IMR-90 (cell line): Measurements from ENCODE around the gene TRIM25. TPM values are rescaled to one million over a fixed set of nuclear protein-coding genes. Genes with fewer than 3 reads are reported as not detected.

ENCODE experiments used
- ATAC-seq: fragments of 200-7000 bp; cut with Tn5 transposase; 2 replicates; pipeline ENCODE4 v1.9.1; 2020; ENCODE audit warnings: low read depth, mild to moderate bottlenecking, moderate library complexity
- BruUV-seq: library from RNA; stranded (reverse); fragments of 400-500 nt; replicated peaks from 2 replicates; lab custom pipeline; 2021; lab: Mats Ljungman, UMichigan
- CTCF ChIA-PET: fragments of 300-600 bp; formaldehyde crosslinking; extraction: SDS; loops from one replicate; lab custom pipeline; 2021; ENCODE audit warnings: antibody characterized with exemption; lab: Yijun Ruan, JAX
- POLR2A ChIA-PET: fragments of 300-600 bp; sonication (Branson Sonifier 250); formaldehyde crosslinking; loops from one replicate; lab custom pipeline; 2022; ENCODE audit warnings: antibody characterized with exemption; ENCODE audit not compliant: unreplicated experiment; lab: Charles Lee
- DNase-seq: peaks from one replicate; pipeline ENCODE4 v3.0.0; 2013
- H2AFZ ChIP-seq: replicated peaks from 2 replicates; pipeline ENCODE3; 2013; ENCODE audit warnings: low read length, mild to moderate bottlenecking; ENCODE audit not compliant: poor library complexity
- H2AK5ac ChIP-seq: 2 replicates; pipeline ENCODE4 v1.6.1; 2013; ENCODE audit warnings: low read depth, low read length, inconsistent platforms
- H2AK9ac ChIP-seq: replicated peaks from 2 replicates; pipeline ENCODE3; 2013; ENCODE audit warnings: mild to moderate bottlenecking, low read depth, low read length, moderate library complexity; ENCODE audit not compliant: poor library complexity
- H2BK120ac ChIP-seq: 2 replicates; pipeline ENCODE4 v1.6.1; 2013; ENCODE audit warnings: low read depth, low read length, inconsistent platforms
- H2BK15ac ChIP-seq: 3 replicates; pipeline ENCODE4 v1.6.1; 2013; ENCODE audit warnings: low read depth, low read length, inconsistent platforms
- H2BK20ac ChIP-seq: 2 replicates; pipeline ENCODE4 v1.6.1; 2013; ENCODE audit warnings: low read depth, mild to moderate bottlenecking, inconsistent platforms, low read length, moderate library complexity
- H2BK5ac ChIP-seq: 2 replicates; pipeline ENCODE4 v1.6.1; 2013; ENCODE audit warnings: mild to moderate bottlenecking, low read depth, low read length, inconsistent platforms; ENCODE audit not compliant: poor library complexity, severe bottlenecking
- H3K14ac ChIP-seq: replicated peaks from 2 replicates; pipeline ENCODE4 v1.6.1; 2013; ENCODE audit warnings: low read depth, low read length, inconsistent platforms
- H3K18ac ChIP-seq: 2 replicates; pipeline ENCODE4 v1.6.1; 2013; ENCODE audit warnings: low read depth, low read length, control low read depth
- H3K23ac ChIP-seq: 2 replicates; pipeline ENCODE4 v1.6.1; 2013; ENCODE audit warnings: low read depth, low read length, inconsistent platforms
- H3K27ac ChIP-seq: 2 replicates; pipeline ENCODE4 v1.5.1; 2013; ENCODE audit warnings: mild to moderate bottlenecking, control low read depth, low read length; ENCODE audit not compliant: insufficient read depth
- H3K27me3 ChIP-seq: 2 replicates; pipeline ENCODE4 v1.6.1; 2013; ENCODE audit warnings: low read length; ENCODE audit not compliant: control insufficient read depth, insufficient read depth
- H3K36me3 ChIP-seq: 2 replicates; pipeline ENCODE4 v1.6.1; 2013; ENCODE audit warnings: low read length, mixed read lengths; ENCODE audit not compliant: control insufficient read depth, insufficient read depth
- H3K4ac ChIP-seq: 2 replicates; pipeline ENCODE4 v1.6.1; 2013; ENCODE audit warnings: low read depth, low read length, inconsistent platforms
- H3K4me1 ChIP-seq: 2 replicates; pipeline ENCODE4 v1.6.1; 2013; ENCODE audit warnings: low read length, mixed read lengths; ENCODE audit not compliant: control insufficient read depth, insufficient read depth
- H3K4me2 ChIP-seq: 2 replicates; pipeline ENCODE4 v1.6.1; 2013; ENCODE audit warnings: low read depth, mild to moderate bottlenecking, control low read depth, low read length, moderate library complexity
- H3K4me3 ChIP-seq: 2 replicates; pipeline ENCODE4 v1.5.1; 2013; ENCODE audit warnings: low read depth, mild to moderate bottlenecking, control low read depth, low read length, moderate library complexity; ENCODE audit not compliant: insufficient read depth
- H3K56ac ChIP-seq: 2 replicates; pipeline ENCODE4 v1.6.1; 2013; ENCODE audit warnings: low read length, inconsistent platforms; ENCODE audit not compliant: insufficient read depth; ENCODE audit errors: extremely low read depth
- H3K79me1 ChIP-seq, 2 experiments: 2 replicates each; pipeline ENCODE4 v1.6.1; 2013; ENCODE audit warnings: low read length in 2 of 2, inconsistent platforms in 1 of 2, low read depth in 1 of 2
- H3K9ac ChIP-seq: 2 replicates; pipeline ENCODE4 v1.6.1; 2013; ENCODE audit warnings: low read depth, low read length, control low read depth
- H3K9me1 ChIP-seq: 2 replicates; pipeline ENCODE4 v1.6.1; 2013; ENCODE audit warnings: low read length, inconsistent platforms; ENCODE audit not compliant: insufficient read depth
- H3K9me3 ChIP-seq: 2 replicates; pipeline ENCODE4 v1.6.1; 2013; ENCODE audit warnings: low read length; ENCODE audit not compliant: control insufficient read depth, insufficient read depth
- H4K20me1 ChIP-seq: 2 replicates; pipeline ENCODE4 v1.6.1; 2013; ENCODE audit warnings: low read length, inconsistent platforms; ENCODE audit not compliant: insufficient read depth
- H4K5ac ChIP-seq: 2 replicates; pipeline ENCODE4 v1.6.1; 2013; ENCODE audit warnings: mild to moderate bottlenecking, low read depth, low read length, control low read depth
- H4K8ac ChIP-seq, 2 experiments: 2 replicates each; pipeline ENCODE4 v1.6.1; 2013; ENCODE audit warnings: low read depth in 2 of 2, low read length in 2 of 2, control low read depth in 1 of 2, inconsistent platforms in 1 of 2
- H4K91ac ChIP-seq: 2 replicates; pipeline ENCODE4 v1.6.1; 2013; ENCODE audit warnings: low read depth, low read length, inconsistent platforms; ENCODE audit not compliant: insufficient read depth
- BHLHE40 ChIP-seq: fragments of 150-350 bp; IDR thresholded peaks from 2 replicates; pipeline ENCODE4 v1.6.1; 2016; ENCODE audit warnings: mild to moderate bottlenecking, low read depth, low read length
- CEBPB ChIP-seq: IDR thresholded peaks from 2 replicates; pipeline ENCODE4 v1.6.1; 2012; ENCODE audit warnings: low read depth, low read length, improper control_type of control experiment
- CHD1 ChIP-seq: IDR thresholded peaks from 2 replicates; pipeline ENCODE4 v1.6.1; 2012; ENCODE audit warnings: low read depth, low read length, improper control_type of control experiment
- CTCF ChIP-seq: conservative IDR thresholded peaks from 2 replicates; pipeline ENCODE4 v1.5.1; 2012; ENCODE audit warnings: mild to moderate bottlenecking, low read depth, low read length, improper control_type of control experiment
- MAFK ChIP-seq: IDR thresholded peaks from 2 replicates; pipeline ENCODE4 v1.6.1; 2012; ENCODE audit warnings: low read depth, low read length, improper control_type of control experiment
- MAZ ChIP-seq: IDR thresholded peaks from 2 replicates; pipeline ENCODE4 v1.6.1; 2012; ENCODE audit warnings: low read depth, mild to moderate bottlenecking, low read length, improper control_type of control experiment, moderate library complexity, borderline replicate concordance
- NFE2L2 ChIP-seq: fragments of 150-350 bp; IDR thresholded peaks from 2 replicates; pipeline ENCODE4 v1.6.1; 2016; ENCODE audit warnings: low read depth, mild to moderate bottlenecking, low read length
- RAD21 ChIP-seq: IDR thresholded peaks from 2 replicates; pipeline ENCODE4 v1.6.1; 2012; ENCODE audit warnings: low read length, improper control_type of control experiment
- RFX5 ChIP-seq: IDR thresholded peaks from 2 replicates; pipeline ENCODE4 v1.8.0; 2012; ENCODE audit warnings: low read depth, mild to moderate bottlenecking, low read length, moderate library complexity
- SMC3 ChIP-seq: fragments of 150-350 bp; IDR thresholded peaks from 2 replicates; pipeline ENCODE4 v1.6.1; 2016; ENCODE audit warnings: low read depth, mild to moderate bottlenecking, antibody characterized with exemption, low read length, moderate library complexity
- USF2 ChIP-seq: fragments of 150-350 bp; IDR thresholded peaks from 2 replicates; pipeline ENCODE4 v1.6.1; 2017; ENCODE audit warnings: mild to moderate bottlenecking, antibody characterized with exemption, low read length, low read depth
- WGBS, 2 experiments: methylation state at CpG; one replicate each; pipeline versions ENCODE4 v1.1.5 to v1.1.7; 2013; ENCODE audit warnings: missing lambda C conversion rate in 2 of 2; ENCODE audit not compliant: insufficient read length in 1 of 2; ENCODE audit errors: extremely low coverage in 2 of 2; 5-methylcytosine and 5-hydroxymethylcytosine counted together
- dilution Hi-C: fragments of 300-500 bp; cut with HindIII; formaldehyde crosslinking; loops from one replicate; pipeline ENCODE4 v1.14.3; 2018; ENCODE audit warnings: low sequenced_read_pairs; ENCODE audit not compliant: unreplicated experiment
- in situ Hi-C: fragments of 300-500 bp; cut with MboI; formaldehyde crosslinking; loops from 3 replicates; pipeline ENCODE4 v1.14.3; 2019; ENCODE audit warnings: low sequenced_read_pairs, inconsistent platforms, mixed read lengths
- intact Hi-C: fragments of 100-400 bp; cut with micrococcal nuclease; formaldehyde crosslinking; loops from 2 replicates; pipeline ENCODE4 v1.10.0; 2022
- polyA plus RNA-seq, 3 experiments: library from polyadenylated mRNA; depleted of rRNA; stranded (reverse); fragments of >200 nt; gene quantifications; 2 replicates each; pipeline ENCODE4 v1.2.3, GENCODE V29; 2012; ENCODE audit warnings: low replicate concordance in 1 of 3
- total RNA-seq: library from RNA; depleted of rRNA; stranded (reverse); fragments of >200 nt; gene quantifications from 2 replicates; pipeline ENCODE4 v1.2.3, GENCODE V29; 2012
- TF ChIP-seq, protein P1 (sequence below): fragments of 150-350 bp; IDR thresholded peaks from 2 replicates; pipeline ENCODE4 v1.6.1; 2016; ENCODE audit warnings: low read depth, mild to moderate bottlenecking, low read length, moderate library complexity, borderline replicate concordance

TRIM25 gene
- total and polyA plus RNA-seq, 2 of the 4 experiments (the other 2 are of a cell fraction): 25.5 to 27.5 TPM

DNA sequence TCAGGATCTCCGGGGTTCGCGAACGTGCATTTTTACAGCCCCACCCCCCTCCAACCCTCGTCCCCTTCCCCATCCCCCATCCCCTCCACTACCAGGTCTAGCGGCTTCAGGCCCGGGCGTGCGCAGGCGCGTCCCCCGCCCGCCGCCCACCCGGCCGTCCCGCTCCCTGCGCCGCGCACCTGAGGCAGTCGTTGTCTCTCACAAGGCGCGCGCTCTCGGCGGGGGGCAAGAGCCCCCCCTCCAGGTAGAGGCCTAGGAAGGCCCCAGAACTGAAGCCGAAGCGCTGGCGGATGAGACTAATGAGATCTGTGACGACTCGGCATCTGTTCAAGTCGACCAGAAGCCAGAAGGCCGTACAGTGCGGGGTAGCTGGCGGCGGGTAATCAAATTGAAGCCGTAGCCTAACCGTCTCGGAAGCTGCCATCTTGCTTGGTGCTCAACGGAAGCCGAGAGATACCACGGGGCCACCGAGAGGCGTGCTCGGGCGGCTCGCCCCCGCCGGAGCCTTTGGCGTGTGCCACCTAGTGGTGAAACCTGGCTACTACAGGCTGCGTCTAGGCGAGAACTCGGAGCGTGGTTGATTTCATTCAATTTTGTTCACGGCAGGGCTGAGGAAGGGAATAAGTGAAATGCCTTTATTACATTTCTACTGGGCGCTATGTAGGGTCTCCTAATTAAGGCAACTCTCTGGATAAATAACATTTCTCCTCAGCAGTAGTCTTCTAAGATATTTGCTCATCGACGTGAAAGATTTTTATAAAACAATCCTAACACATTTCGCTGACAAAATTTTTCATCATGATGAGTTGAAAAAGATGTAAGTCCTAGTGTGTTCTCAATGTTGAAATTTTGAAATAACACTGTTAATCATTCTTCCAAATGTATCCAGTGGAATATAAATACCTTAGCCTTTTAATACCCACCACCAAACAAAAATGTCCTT lies 47.0 kb upstream of the TRIM25 start, which contains the start of gene COIL:
TSS of gene COIL (minus strand) at position 455 of the 943 bp plus-strand sequence. CDS start at position 424, 31 bp downstream.
- Histone ChIP-seq H4K91ac (peak within 1 kb of the TSS; percentile 83), H2BK20ac (no peak within 1 kb of the TSS), H2BK5ac (peak within 1 kb of the TSS; percentile 80), H3K56ac (peak within 1 kb of the TSS; percentile 89), H3K4ac (peak within 1 kb of the TSS; percentile 98), H2AK9ac (peak within 1 kb of the TSS; percentile 89), H3K9ac (peak within 1 kb of the TSS; percentile 88), H3K18ac (peak within 1 kb of the TSS; percentile 25), H3K9me3 (no peaks in the 10 kb centered on the region), H3K27ac (peak within 1 kb of the TSS; percentile 89), H2BK15ac (no peak within 1 kb of the TSS; the same call in 2 of the 3 replicates), H3K4me3 (peak within 1 kb of the TSS; percentile 78), H3K27me3 (no peaks in the 10 kb centered on the region), H3K79me1 (peaks cover 19 to 34% of the 10 kb centered on the region in 2 experiments), H2AK5ac (0 out of 2 replicates have a peak within 1 kb of the TSS, but pooled peaks have one; percentile 25), H3K4me1 (peaks cover 4% of the 10 kb centered on the region; the same call in 1 of the 2 replicates), H3K23ac (peak within 1 kb of the TSS; percentile 99; the same call in 1 of the 2 replicates), H4K5ac (peak within 1 kb of the TSS; percentile 53), H3K36me3 (no peaks in the 10 kb centered on the region; the same call in 1 of the 2 replicates), H3K9me1 (peaks cover 7% of the 10 kb centered on the region), H4K8ac (peak within 1 kb of the TSS; percentile 62 to 100; a peak in 3 of 4 replicates), H3K4me2 (peak within 1 kb of the TSS; percentile 48), H3K14ac (peak within 1 kb of the TSS; percentile 98), H2AFZ (peak within 1 kb of the TSS; percentile 96), H2BK120ac (peak within 1 kb of the TSS; percentile 83), H4K20me1 (no peaks in the 10 kb centered on the region)
- BruUV-seq: no TSS peak
- ATAC-seq: peak; percentile 100
- dilution Hi-C loops (no loop called here), in situ Hi-C loops (no loop called here), intact Hi-C loops (loop anchor here (2.0 to 10.0 kb wide), 3 partner anchors 16 to 1116 kb away; partner anchors contain the start of gene NOG)
- peak; percentile 89 for DNase-seq
- ChIA-PET CTCF (interaction anchor here (0.7 to 1.0 kb wide), 4 partner anchors 10 to 1227 kb away, joined by 3 to 4 read pairs (median 3); no protein-coding TSS in a partner anchor), POLR2A (no interaction called here)
- WGBS, 2 experiments: 5% methylated on average over 11 of the region's 59 CpGs; no CpG with 5 or more reads in 1 of the 2 experiments
- TF ChIP-seq, protein P1, sequence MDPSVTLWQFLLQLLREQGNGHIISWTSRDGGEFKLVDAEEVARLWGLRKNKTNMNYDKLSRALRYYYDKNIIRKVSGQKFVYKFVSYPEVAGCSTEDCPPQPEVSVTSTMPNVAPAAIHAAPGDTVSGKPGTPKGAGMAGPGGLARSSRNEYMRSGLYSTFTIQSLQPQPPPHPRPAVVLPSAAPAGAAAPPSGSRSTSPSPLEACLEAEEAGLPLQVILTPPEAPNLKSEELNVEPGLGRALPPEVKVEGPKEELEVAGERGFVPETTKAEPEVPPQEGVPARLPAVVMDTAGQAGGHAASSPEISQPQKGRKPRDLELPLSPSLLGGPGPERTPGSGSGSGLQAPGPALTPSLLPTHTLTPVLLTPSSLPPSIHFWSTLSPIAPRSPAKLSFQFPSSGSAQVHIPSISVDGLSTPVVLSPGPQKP: no peak
- TF ChIP-seq RFX5: no peak
- TF ChIP-seq BHLHE40: peak; percentile 62; the same call in 1 of the 2 replicates
- TF ChIP-seq CTCF: peak; percentile 99
- TF ChIP-seq USF2: peak; percentile 77
- TF ChIP-seq CEBPB: no peak
- 0 out of 2 replicates have a peak, but pooled peaks have one; percentile 4 for TF ChIP-seq NFE2L2
- no peak for TF ChIP-seq CHD1
- TF ChIP-seq MAFK: no peak
- peak; percentile 99 for TF ChIP-seq MAZ
- TF ChIP-seq RAD21: peak; percentile 65
- TF ChIP-seq SMC3: peak; percentile 61
